Stimulated activated CD8-positive, alpha-beta memory T cell treated with anti-CD3 and anti-CD28 coated beads, Interleukin-12 subunit alpha, Interleukin-12 subunit beta, amount 100 ng/mL, for 4 hours (primary cell): Measurements from ENCODE around the gene ABLIM1.
A peak's percentile ranks its signal among the peaks of the same experiment; 100 is the strongest.

Experiments
- DNase-seq: peaks from one replicate; pipeline ENCODE4 v3.0.0-alpha.2; 2020; ENCODE audit warnings: low read depth

ABLIM1 gene

GRCh38 chr10:114516356-114516755 lies 141.7 kb downstream of the ABLIM1 start:
- no peak for DNase-seq

DNA sequence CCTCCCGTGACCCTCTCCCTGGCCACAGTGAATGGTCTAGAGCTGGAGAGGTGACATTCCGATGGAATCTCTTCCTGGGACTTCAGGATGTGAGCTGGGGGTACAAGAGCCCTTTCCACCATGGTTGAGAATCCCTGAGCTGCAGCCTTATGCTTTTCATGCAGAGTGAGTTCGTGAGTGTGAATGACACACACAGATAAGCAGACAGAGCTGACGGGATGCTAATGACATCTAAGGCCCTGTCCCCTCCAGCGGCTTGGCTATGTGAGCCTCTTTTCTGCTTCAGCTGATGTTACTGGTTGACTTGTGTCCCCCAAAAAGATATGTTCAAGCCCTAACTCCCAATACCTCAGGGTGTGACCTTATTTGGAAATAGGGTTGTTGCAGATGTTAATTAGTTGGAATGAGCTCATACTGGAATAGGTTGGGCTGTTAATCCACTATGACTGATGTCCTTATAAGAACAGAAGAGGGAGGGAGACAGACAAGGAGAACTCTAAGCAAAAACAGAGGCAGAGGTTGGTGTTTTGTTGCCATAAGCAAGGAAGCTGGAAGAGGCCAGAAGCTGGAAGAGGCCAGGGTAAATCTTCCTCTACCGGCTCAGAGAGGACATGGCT lies 142.7 kb downstream of the ABLIM1 start:
- DNase-seq, result no peak

GRCh38 chr10:114513381-114513792 lies 144.7 kb downstream of the ABLIM1 start:
- no peak for DNase-seq

GRCh38 chr10:114511881-114512280 lies 146.2 kb downstream of the ABLIM1 start:
- no peak for DNase-seq

GRCh38 chr10:114508376-114508775 lies 149.7 kb downstream of the ABLIM1 start:
- DNase-seq, result no peak

DNA sequence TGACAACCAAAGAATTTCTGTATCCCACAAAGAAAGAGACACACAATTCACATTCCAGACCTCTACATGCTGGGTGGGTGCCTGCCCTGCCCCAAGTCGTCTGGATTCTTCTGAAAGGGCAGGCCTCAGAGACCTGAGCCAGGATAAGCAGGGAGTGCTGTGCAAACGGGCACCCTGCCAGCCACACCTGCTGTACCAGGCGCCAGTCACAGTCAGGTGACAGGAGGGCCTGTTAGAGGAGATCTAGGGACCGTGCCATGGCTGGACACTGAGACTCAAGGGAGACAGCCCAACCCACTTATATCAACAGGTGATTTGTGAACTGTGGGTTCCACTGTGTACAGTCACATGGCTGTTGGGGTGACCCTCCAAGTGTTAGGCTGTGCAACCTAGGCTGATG lies 150.6 kb downstream of the ABLIM1 start:
- no peak for DNase-seq

- DNase-seq, result no peak
Measured at GRCh38 chr10:114506871-114507385, 151.1 kb downstream of the ABLIM1 start.

GRCh38 chr10:114504769-114505579 lies 153.1 kb downstream of the ABLIM1 start:
- DNase-seq, result no peak

GRCh38 chr10:114502074-114502473 lies 156.0 kb downstream of the ABLIM1 start:
- no peak for DNase-seq

DNA sequence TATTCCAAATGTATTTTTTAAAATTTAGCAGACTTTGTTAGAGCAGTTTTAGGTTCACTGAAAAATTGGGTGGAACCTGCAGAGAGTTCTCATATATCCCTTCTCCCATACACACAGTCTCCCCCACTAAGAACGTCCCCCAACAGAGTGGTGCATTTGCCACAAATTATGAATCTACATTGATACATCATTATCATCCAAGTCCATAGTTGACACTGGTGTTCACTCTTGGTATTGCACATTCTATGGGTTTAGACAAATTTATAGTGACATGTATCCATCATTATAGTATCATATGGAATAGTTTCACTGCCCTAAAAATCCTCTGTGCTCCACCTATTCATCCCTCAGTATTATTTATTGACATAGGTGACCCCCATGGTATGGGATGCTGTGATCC lies 156.4 kb downstream of the ABLIM1 start:
- no peak for DNase-seq

GRCh38 chr10:114500643-114501042 lies 157.4 kb downstream of the ABLIM1 start:
- no peak for DNase-seq

GRCh38 chr10:114499630-114500190 lies 158.4 kb downstream of the ABLIM1 start:
- peak; percentile 44 for DNase-seq

DNA sequence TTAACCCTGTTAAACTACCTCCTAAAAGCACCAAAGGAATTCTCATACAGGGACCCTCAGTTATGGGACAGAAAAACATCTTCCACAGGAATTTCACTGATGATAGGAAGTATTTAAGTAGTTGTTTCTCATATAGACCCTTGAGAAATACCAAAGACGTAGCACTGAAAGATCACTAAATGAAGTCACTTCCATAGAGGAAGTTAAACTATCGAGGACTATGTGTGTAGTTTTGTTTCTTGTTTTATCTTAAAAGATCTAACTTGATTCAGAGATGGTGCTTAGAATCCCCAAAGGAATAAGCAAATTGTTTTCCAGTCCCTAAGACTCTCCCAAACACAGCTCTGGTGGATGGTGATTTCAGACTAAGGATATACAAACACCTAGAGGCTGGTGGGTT lies 159.0 kb downstream of the ABLIM1 start:
- no peak for DNase-seq

GRCh38 chr10:114498413-114499111 lies 159.5 kb downstream of the ABLIM1 start:
- no peak for DNase-seq

DNA sequence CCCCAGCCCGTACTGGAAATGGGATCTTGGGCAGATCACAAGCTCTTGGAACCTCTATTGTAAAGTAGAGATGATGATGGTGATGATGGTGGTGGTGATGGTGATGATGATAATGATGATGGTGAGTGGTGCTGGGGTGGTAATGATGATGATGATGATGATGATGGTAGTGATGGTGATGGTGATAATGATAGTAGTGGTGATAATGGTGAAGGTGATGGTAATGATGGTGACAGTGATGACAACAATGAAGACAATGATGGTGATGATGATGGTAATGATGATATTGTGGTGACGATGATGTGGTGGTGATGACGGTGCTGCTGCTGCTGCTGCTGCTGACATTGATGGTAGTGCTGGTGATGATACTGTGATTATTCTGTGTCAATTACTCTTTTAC lies 162.8 kb downstream of the ABLIM1 start:
- DNase-seq, result no peak

- no peak for DNase-seq
Measured at GRCh38 chr10:114492351-114493037, 165.6 kb downstream of the ABLIM1 start.

- DNase-seq, result no peak
Measured at GRCh38 chr10:114491933-114492332, 166.1 kb downstream of the ABLIM1 start.

DNA sequence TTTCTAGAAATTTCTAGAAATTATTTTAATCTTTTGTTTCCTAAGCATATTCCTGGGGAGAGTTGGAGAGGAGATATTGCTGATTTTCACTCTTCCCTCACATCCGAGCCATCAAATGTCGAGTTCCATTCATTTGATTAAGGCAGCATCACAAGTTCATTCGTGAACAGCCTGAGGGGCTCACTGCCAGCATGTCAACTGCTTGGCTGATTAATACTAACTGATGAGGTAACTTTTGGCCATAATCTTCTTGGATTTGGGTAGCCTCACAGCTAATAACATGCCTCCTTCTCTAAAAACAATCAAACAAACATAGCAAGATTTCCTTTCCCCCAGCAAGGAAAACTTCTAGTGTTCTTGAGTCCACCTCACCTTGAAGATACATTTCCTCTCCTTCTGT lies 166.7 kb downstream of the ABLIM1 start:
- DNase-seq, result no peak

DNA sequence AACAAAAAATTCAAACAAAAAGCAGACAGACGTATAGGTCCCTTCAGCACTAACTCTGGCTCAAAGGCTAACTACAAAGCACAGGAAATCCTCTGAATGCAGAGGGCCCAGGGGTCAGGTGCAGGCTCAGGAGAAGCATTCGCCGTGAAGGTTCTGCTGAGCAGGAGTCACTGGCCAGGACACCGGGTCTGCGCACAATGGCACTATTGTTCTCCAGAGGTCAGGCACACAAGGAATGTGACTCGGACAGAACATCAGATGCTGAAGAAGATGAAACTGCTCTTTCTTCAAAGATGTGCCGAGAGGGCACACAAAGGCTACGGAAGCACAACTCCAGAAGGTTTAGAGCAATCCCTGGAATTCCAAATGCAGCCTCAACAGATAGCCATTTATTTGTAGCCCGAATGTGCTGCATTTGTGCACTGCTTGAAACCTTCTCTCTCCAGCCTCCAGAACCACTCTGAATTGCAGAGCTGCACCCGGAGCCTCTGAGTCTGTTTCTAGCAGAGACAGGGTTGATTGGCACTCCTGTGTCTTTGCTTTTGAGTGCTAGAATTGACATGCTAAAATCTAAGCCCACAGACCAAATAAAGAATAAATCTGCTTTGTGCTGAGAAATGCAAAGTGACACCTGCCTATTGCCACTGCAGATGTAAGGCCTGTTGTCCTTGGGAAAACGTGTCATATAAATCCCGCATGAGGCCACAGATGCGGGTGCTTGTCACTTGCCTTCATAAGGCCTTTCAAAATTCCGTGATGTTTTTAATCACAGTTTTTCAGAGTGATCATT lies 168.4 kb downstream of the ABLIM1 start:
- DNase-seq, result no peak

DNA sequence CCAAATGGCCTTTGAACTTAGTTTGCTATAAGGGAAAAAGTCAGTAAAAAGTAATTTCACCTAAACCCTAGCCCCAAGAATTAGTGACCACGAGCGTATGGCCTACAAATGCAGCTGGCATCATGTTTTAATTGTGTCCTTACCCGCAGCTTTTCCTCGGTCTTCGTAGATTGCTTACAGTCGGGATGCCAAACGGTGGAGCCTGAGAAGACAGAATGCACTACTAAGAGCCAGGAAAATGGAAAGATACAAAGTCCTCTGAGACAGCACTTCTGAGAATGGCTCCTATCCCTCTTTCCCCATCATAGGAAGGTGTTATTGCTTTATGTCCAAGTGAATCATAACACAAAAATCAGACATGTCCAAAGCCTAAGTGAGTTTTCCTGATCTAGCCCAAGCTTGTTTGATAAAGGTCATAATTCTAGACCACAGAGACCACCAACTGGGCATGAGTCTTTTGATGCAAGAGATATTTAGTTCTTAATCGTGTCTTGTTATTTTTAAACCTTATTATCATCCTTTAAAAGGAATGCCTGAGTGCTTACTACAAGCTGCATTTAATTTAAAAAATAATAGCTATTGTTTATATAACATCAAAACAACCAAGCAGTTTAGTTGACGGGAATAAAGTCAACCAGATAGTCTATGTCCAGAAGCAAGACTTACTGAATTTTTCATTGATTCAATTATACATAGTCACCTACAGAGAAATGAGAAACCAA lies 170.1 kb downstream of the ABLIM1 start:
- DNase-seq, result no peak
